Stimulated activated CD4-positive, alpha-beta T cell treated with anti-CD3 and anti-CD28 coated beads, Interleukin-2, amount 100 ng/mL, for 24 hours (primary cell): ENCODE results near the gene RTTN.

Source experiments
- DNase-seq, 2 donors: peaks; one replicate each; pipeline ENCODE4 v3.0.0-alpha.2; 2020

The RTTN gene

GRCh38 chr18:69968039-69968438, 237.4 kb downstream of the RTTN start:
- DNase-seq = no peak

GRCh38 chr18:69963196-69963595, 242.3 kb downstream of the RTTN start:
- DNase-seq = no peak

- DNase-seq = no peak
Observed at GRCh38 chr18:69961718-69962117, 243.8 kb downstream of the RTTN start.

- DNase-seq = peak in 1 of 2 donors; percentile 61
Observed at GRCh38 chr18:69958422-69958821, 247.1 kb downstream of the RTTN start.

GRCh38 chr18:69957747-69958146, 247.7 kb downstream of the RTTN start:
- no peak for DNase-seq

- DNase-seq = no peak
Observed at GRCh38 chr18:69956665-69957620, 248.5 kb downstream of the RTTN start.

GRCh38 chr18:69956057-69956456, 249.4 kb downstream of the RTTN start:
- DNase-seq = no peak

- DNase-seq = no peak
Observed at GRCh38 chr18:69954719-69955480, 250.6 kb downstream of the RTTN start.

GRCh38 chr18:69953191-69953590, 252.3 kb downstream of the RTTN start:
- no peak for DNase-seq
